Activated T-cell treated with anti-CD3 and anti-CD28 coated beads, Interleukin-2, amount 50 U/mL, for 72 hours (primary cell): ENCODE measurements around the gene LMBRD1. TPM values are rescaled to one million over a fixed set of nuclear protein-coding genes. Genes with fewer than 3 reads are reported as not detected.
"Not testable (repeated sequence)": the region's sequence is repeated elsewhere in the genome, so short reads cannot be mapped to it uniquely, and the experiment has no call there.

ENCODE experiments used
- ATAC-seq, 2 donors: fragments of 150-1000 bp; cut with Tn5 transposase; replicated peaks in 1 of 2; 2 replicates each; pipeline ENCODE4 v1.10.0; 2021; ENCODE audit warnings: moderate library complexity in 2 of 2, mild to moderate bottlenecking in 1 of 2
- DNase-seq, 2 donors: peaks; one replicate each; pipeline ENCODE4 v3.0.0; 2021 to 2022; ENCODE audit warnings: mixed read lengths in 1 of 2
- H3K27ac Mint-ChIP-seq: one replicate; pipeline ENCODE4 v1.8.0; 2022; ENCODE audit warnings: mild to moderate bottlenecking, moderate library complexity, mixed read lengths
- H3K27me3 Mint-ChIP-seq: one replicate; pipeline ENCODE4 v1.8.0; 2022; ENCODE audit warnings: low read depth, mixed read lengths
- H3K36me3 Mint-ChIP-seq, 2 donors: one replicate each; pipeline ENCODE4 v1.8.0; 2022; ENCODE audit warnings: mixed read lengths in 2 of 2, mild to moderate bottlenecking in 1 of 2; ENCODE audit not compliant: insufficient read depth in 2 of 2
- H3K4me1 Mint-ChIP-seq: one replicate; pipeline ENCODE4 v1.8.0; 2022; ENCODE audit warnings: low read depth, mixed read lengths
- H3K4me3 Mint-ChIP-seq, 2 donors: one replicate each; pipeline ENCODE4 v1.8.0; 2022; ENCODE audit warnings: mild to moderate bottlenecking in 2 of 2, mixed read lengths in 2 of 2, moderate library complexity in 2 of 2
- H3K9me3 Mint-ChIP-seq, 2 donors: one replicate each; pipeline ENCODE4 v1.8.0; 2022; ENCODE audit warnings: mixed read lengths in 2 of 2
- total RNA-seq, 2 donors: library from RNA; stranded (reverse); gene quantifications; one replicate each; pipeline ENCODE4 v1.2.3, GENCODE V29; 2022

LMBRD1 gene
- 10 to 100 TPM; 24.5 to 24.8 TPM for total RNA-seq

DNA sequence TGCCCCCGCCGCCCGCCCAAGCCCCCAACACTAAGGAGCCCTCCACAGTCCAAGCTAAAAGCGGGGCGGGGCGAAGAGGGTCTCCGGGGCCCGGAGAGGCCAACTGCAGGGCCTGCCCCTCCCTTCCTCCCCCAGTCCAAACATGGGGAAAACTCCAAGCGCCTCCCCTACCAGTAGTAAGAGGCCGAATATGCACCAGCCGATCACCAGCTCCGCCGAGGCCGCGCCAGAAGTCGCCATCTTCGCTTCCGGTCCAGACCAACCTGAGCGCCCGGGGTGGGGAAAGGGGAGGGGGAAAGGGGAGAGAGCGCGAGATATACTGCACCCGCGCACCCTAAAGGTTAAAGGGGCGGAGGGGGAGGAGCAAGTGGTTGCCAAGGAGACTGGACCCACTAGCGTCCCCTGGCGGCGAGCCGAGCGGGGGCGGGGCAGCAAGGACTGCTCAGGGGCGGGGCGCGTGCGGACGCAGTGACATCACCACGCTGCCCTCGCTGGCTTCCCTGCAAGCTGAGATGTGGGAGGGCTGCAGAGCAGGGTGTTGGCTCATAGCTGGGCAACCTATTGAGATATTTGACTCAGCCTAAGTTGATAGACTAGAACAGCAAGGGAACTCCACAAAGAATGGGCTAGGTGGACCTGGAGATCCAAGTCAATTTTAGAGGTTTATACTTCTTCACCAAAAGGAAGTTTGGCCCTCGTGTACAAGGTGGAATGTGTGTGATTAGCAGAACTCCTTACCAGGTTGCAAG lies at the start of gene LMBRD1:
Gene LMBRD1, minus strand, starts transcription at position 369 of the 749 bp plus-strand sequence. Its CDS starts 129 bp downstream, at position 240.
- ATAC-seq (peak; percentile 95 to 96), DNase-seq (peak; percentile 98 to 100)
- H3K27me3 Mint-ChIP-seq: no peaks in the 10 kb centered on the region

DNA sequence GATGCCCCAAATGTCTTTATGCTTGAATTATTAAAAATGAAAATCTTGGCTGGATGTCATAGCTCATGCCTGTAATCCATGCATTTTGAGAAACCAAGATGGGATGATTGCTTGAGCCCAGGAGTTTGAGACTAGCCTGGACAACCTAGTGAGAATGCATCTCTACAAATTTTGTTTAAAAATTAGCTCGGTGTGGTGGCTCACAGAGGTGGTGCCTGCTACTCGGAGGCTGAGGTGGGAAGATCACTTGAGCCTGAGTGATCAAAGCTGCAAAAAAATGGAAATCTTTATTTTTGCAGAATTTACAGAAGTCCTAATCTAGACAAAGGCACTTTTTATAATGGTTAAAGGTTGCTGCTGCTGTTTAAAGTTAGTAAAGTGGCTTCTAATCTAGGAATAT lies 49.5 kb upstream of the LMBRD1 start:
- DNase-seq: no peak
- H3K4me3 Mint-ChIP-seq: no peak overlapping the region
- ATAC-seq: no peak
- peaks cover 33% of the 10 kb centered on the region for H3K27me3 Mint-ChIP-seq
- no peaks in the 10 kb centered on the region for H3K36me3 Mint-ChIP-seq
- no peak overlapping the region for H3K27ac Mint-ChIP-seq
- no peaks in the 10 kb centered on the region for H3K4me1 Mint-ChIP-seq
- no peaks in the 10 kb centered on the region for H3K9me3 Mint-ChIP-seq

More for the DNA sequence above, at the start of gene LMBRD1:
- Mint-ChIP-seq H3K27ac (peak within 1 kb of the TSS; percentile 82), H3K4me1 (peaks cover 48% of the 10 kb centered on the region), H3K36me3 (peaks cover 4 to 6% of the 10 kb centered on the region in 2 donors), H3K9me3 (no peaks in the 10 kb centered on the region), H3K4me3 (peak within 1 kb of the TSS; percentile 85 to 91)

DNA sequence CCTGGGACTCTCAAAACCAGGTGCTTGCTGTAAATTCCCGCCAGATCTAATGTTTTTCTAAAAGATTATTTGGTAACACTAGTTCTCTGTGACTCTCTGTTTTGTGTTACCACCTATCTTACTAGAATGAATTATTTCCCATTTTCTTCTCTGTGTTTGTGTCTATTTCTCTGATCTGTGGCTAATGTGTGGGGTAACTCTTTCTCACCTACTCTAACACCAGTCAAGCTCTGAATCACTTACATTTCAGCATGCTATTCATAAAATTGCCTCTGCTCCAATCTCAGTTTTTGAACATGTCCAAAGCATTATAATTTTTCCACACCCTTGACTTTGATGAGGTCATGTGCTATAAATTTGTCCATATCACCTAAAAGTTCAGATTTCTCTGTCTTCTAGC lies 46.4 kb upstream of the LMBRD1 start:
- ATAC-seq (no peak), DNase-seq (no peak)
- no peaks in the 10 kb centered on the region for H3K36me3 Mint-ChIP-seq
- H3K27ac Mint-ChIP-seq: no peak overlapping the region
- H3K9me3 Mint-ChIP-seq: no peaks in the 10 kb centered on the region
- no peak overlapping the region for H3K4me3 Mint-ChIP-seq
- no peaks in the 10 kb centered on the region for H3K4me1 Mint-ChIP-seq
- H3K27me3 Mint-ChIP-seq: peaks cover 40% of the 10 kb centered on the region

GRCh38 chr6:69841862-69842261 lies 45.1 kb upstream of the LMBRD1 start:
- Mint-ChIP-seq H3K4me1 (no peaks in the 10 kb centered on the region), H3K27ac (no peak overlapping the region)
- no peak for ATAC-seq

GRCh38 chr6:69835414-69836179 lies 38.8 kb upstream of the LMBRD1 start:
- Mint-ChIP-seq H3K4me1 (no peaks in the 10 kb centered on the region), H3K9me3 (no peaks in the 10 kb centered on the region), H3K27me3 (peaks cover 22% of the 10 kb centered on the region), H3K36me3 (no peaks in the 10 kb centered on the region), H3K27ac (peak overlapping the region; percentile 64), H3K4me3 (peak overlapping the region; percentile 37 to 63)
- DNase-seq (peak in 1 of 2 donors; percentile 12), ATAC-seq (peak; percentile 85 to 87)

More at GRCh38 chr6:69841862-69842261, 45.1 kb upstream of the LMBRD1 start:
- no peak for DNase-seq
- Mint-ChIP-seq H3K9me3 (no peaks in the 10 kb centered on the region), H3K27me3 (peaks cover 47% of the 10 kb centered on the region), H3K36me3 (no peaks in the 10 kb centered on the region), H3K4me3 (no peak overlapping the region)

DNA sequence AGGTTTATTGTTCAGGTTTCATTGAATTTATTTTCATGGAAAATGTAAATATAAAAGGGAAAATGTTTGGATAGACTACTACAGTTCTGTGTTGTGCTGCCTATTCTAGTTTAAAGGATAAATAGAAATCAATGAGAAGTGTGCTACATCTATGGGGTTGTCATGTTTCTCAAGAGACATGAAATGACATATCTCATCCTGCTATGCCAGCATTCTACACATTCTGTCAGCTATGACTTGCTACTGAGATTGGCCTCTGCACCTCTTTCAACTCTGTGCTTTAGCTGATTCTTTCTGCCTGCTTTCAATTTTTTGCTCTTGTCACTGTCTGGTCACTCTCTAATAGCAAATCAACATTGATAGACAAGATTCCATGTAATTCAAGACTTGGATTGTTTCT lies 35.7 kb upstream of the LMBRD1 start:
- Mint-ChIP-seq H3K4me3 (no peak overlapping the region), H3K27me3 (peaks cover 12% of the 10 kb centered on the region), H3K27ac (no peak overlapping the region), H3K4me1 (no peaks in the 10 kb centered on the region), H3K36me3 (no peaks in the 10 kb centered on the region), H3K9me3 (no peaks in the 10 kb centered on the region)
- ATAC-seq: no peak
- DNase-seq: no peak

DNA sequence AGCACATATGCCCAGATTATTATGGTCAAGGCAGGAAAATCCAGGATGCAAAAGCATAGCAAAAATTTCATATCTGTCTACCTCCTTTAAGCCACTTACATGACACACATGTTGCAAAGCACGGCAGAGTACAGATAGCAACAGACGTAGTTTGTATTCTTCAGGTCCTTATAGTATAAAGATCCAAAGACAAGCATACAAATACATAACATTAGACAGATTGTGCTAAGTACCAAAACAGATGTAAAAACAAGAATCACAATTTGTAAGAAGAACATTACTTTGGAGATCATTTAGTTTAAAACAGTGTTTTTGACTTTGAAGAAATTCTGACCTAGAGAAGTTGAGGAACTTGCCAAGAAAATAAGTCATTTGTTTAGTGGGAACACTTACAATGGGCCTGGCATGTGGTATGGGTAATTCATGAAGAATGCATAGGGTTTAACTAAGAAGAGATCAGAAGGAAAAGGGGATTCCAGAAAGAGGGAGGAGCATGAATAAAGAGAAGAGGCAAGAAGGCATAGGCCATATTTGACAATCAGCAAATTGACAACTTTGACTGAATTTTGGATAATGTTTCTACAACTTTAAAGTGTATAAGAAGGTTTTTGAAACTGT lies 30.6 kb upstream of the LMBRD1 start:
- H3K4me1 Mint-ChIP-seq: no peaks in the 10 kb centered on the region
- no peaks in the 10 kb centered on the region for H3K36me3 Mint-ChIP-seq
- no peak overlapping the region for H3K27ac Mint-ChIP-seq
- no peaks in the 10 kb centered on the region for H3K27me3 Mint-ChIP-seq
- H3K9me3 Mint-ChIP-seq: no peaks in the 10 kb centered on the region
- H3K4me3 Mint-ChIP-seq: no peak overlapping the region
- ATAC-seq (no peak), DNase-seq (no peak)

DNA sequence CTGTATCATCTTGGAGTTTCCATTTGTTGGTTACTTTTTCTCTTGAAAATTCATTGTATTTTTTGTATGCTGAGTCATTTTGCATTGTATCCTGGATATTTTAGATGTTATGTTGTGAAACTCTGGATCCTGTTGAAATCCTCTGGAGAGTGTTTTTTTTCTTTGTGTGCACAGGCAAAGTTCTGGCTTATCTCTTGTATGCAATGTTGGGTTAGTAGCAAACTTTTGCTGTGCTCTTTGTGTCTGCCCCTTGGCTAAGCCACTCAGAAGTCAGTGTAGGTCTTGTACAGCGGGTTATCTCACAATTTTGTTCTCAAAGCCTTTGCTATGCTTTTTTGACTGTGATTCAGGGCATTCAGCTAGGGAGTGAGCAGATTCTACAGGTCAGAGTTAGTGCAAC lies 29.1 kb upstream of the LMBRD1 start:
- H3K4me3 Mint-ChIP-seq: no peak overlapping the region
- no peak overlapping the region for H3K27ac Mint-ChIP-seq
- H3K27me3 Mint-ChIP-seq: no peaks in the 10 kb centered on the region
- H3K4me1 Mint-ChIP-seq: no peaks in the 10 kb centered on the region
- DNase-seq (no peak), ATAC-seq (no peak)
- no peaks in the 10 kb centered on the region for H3K9me3 Mint-ChIP-seq
- H3K36me3 Mint-ChIP-seq: no peaks in the 10 kb centered on the region

GRCh38 chr6:69824355-69824754 lies 27.5 kb upstream of the LMBRD1 start:
- not testable (repeated sequence) for H3K27me3 Mint-ChIP-seq, H3K27ac Mint-ChIP-seq, DNase-seq, ATAC-seq, H3K9me3 Mint-ChIP-seq, H3K4me3 Mint-ChIP-seq, H3K36me3 Mint-ChIP-seq, H3K4me1 Mint-ChIP-seq

DNA sequence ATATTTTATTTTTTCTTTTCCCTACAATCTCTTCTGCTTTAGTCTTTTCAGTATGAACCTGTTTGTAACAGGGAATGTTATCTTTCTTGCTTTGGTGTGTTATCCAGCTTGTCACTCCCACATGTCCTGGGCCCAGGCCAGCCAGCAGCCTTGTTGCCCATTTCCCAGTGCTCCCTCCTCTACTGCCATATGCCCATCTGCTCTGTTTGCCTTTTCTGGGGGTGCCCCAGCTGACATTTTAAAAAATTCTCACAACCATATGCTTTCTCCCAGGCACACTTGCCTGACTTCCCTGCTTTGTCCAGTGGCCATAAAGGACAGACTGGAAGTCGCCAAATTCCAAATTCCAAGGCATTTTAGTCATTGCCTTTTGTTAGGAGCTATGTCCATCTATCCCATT lies 23.6 kb upstream of the LMBRD1 start:
- no peak for ATAC-seq
- Mint-ChIP-seq H3K27me3 (no peaks in the 10 kb centered on the region), H3K36me3 (no peaks in the 10 kb centered on the region), H3K9me3 (no peaks in the 10 kb centered on the region), H3K27ac (no peak overlapping the region), H3K4me1 (peaks cover 16% of the 10 kb centered on the region), H3K4me3 (no peak overlapping the region)
- DNase-seq: no peak

DNA sequence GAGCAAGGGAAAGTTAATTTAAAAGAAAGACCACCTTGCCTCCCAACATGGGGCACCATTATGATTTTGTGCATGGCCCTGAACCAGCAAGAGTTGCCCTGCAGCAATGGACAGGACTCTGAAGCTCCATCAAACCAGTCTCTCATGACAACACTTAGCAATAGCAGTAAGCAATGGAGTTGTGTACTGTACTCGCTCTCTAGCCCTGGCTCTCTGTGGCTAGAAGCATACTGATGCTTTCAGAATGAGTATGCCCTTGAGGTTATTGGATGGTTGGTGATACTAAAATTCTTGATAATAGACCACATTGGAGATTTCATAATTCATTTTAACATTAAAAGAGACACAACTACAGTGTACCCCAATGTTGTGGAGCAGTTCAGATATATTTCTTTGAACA lies 23.2 kb upstream of the LMBRD1 start:
- H3K36me3 Mint-ChIP-seq: no peaks in the 10 kb centered on the region
- H3K9me3 Mint-ChIP-seq: no peaks in the 10 kb centered on the region
- H3K27me3 Mint-ChIP-seq: no peaks in the 10 kb centered on the region
- peaks cover 20% of the 10 kb centered on the region for H3K4me1 Mint-ChIP-seq
- H3K27ac Mint-ChIP-seq: no peak overlapping the region
- H3K4me3 Mint-ChIP-seq: no peak overlapping the region
- DNase-seq (no peak), ATAC-seq (peak in 1 of 2 donors; percentile 73)

DNA sequence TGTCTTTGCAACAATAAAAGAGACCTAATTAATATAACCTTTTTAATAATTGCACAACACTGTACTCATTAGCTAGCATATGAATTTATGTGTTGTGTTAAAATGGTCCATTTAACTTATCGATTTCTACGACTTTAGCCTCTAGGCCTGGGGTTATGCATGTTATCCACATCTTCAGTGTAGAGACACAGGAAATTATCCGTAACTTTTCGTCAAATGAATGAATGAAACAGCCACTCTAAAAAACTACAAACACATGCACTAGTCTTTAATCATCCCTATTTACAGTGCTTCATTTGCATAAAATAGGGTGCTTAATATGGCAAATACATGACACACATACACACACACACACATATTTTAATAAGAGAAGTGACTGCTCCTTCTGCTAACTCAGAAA lies 22.3 kb upstream of the LMBRD1 start:
- H3K9me3 Mint-ChIP-seq: no peaks in the 10 kb centered on the region
- peaks cover 26% of the 10 kb centered on the region for H3K4me1 Mint-ChIP-seq

GRCh38 chr6:69818223-69818930 lies 21.6 kb upstream of the LMBRD1 start:
- no peak for ATAC-seq
- peaks cover 33% of the 10 kb centered on the region for H3K4me1 Mint-ChIP-seq
- H3K36me3 Mint-ChIP-seq: no peaks in the 10 kb centered on the region
- H3K9me3 Mint-ChIP-seq: no peaks in the 10 kb centered on the region
- no peaks in the 10 kb centered on the region for H3K27me3 Mint-ChIP-seq
- no peak overlapping the region for H3K27ac Mint-ChIP-seq
- DNase-seq: no peak
- no peak overlapping the region for H3K4me3 Mint-ChIP-seq

More for the DNA sequence above, 22.3 kb upstream of the LMBRD1 start:
- Mint-ChIP-seq H3K27me3 (no peaks in the 10 kb centered on the region), H3K27ac (no peak overlapping the region), H3K4me3 (no peak overlapping the region), H3K36me3 (no peaks in the 10 kb centered on the region)
- DNase-seq: no peak
- ATAC-seq: no peak
